Activated CD4-positive, alpha-beta T cell treated with anti-CD3 and anti-CD28 coated beads for 24 hours (primary cell): Measurements from ENCODE around the gene DNAI2.

Source experiments
- DNase-seq, 2 donors: peaks; one replicate each; pipeline ENCODE4 v3.0.0-alpha.2; 2020; ENCODE audit warnings: low read depth in 2 of 2

Gene DNAI2

DNA sequence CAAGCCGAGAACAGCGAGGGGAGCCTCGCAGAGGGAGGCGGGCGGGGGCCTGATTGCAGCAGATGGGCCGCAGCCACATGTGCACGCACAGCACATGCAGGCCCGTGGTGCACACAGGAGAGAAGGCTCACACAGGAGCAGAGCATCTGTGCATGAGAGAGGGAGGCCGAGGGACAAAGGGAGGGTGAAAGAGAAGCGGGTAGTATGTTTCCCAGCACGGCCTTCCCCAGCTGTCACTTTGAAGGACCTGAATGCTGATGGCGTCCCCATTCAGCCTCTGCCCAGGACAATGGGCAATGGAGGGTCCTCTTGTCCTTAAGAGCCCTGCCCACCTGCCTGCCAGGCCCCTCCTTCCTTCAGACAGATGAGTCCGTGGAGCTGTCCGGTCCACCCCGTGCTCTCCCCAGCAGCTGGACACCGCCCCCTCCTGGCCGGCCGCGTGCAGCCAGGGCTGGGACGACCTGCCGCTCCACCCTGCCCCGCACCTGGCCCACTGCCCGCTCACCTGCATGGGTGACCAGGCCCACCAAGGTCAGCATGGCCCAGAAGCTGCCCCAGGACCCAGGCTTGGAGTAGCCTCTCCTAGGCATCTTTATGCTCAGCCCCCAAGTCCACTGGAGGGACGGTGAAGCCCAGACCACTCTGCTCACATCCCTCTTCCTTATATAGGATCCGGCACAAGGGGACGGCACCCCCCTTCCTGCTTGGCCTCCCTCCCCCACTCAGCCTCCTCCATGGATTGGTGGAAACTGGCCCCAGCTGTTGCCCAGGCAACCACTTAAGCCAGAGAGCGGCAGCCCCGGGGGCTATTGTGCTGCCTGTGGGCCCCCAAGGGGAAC, 87.4 kb downstream of the DNAI2 start, which contains the start of gene BTBD17:
Gene BTBD17 (minus strand): TSS at position 639 of the 839 bp plus-strand sequence. CDS start 49 bp downstream, at position 590.
- DNase-seq, result no peak

DNA sequence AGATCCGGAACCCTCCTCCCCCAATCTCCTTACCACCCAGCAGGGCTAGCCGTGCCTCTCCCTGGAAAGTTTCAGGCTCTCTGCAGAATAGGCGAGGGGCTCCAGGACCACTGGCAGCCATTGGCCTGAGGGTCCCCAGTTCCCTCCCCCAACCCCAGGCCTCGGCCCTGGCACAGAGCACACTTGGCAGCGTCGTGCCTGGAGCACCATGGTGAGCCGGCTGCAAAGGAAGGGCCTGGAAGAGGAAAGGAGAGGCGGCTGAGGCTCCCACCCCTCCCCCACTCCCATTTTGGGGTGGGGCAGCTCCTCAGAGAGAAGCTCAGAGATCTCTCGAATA, 88.0 kb downstream of the DNAI2 start:
- DNase-seq, result no peak

DNA sequence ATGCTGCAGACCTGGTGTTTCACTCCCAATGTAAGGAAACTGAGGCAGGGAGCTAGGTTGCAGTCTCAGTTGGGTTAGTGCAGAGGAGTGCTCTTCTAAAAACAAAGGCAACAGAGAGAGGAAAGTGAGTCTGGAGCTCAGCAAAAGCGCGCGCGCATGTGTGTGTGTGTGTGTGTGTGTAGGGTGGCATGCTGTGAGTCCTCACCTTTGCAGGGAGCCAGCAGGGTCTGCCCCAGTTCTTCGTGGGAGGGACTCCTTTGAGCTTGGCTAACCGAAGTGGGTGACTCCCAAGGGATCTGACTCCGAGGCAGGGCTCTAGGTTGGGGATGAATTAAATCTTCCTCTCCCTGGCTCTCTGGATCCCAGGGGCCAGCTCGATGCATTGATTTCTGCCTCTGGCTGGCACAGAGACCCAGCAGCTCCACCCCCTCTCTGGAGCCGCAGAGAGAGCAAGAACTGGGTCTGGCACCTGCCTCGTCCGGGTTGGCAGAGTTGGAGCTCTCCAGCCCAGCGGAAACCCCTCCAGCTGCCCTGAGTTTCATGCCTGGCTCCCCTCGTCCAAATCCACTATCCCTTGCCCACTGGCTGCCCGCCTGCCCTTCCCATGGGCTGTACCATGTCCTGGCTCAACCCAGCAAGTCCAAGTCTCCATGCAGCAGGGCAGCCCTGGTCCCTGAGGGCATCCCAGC, 88.9 kb downstream of the DNAI2 start:
- DNase-seq, result no peak
